Erythroblast (primary cell): ENCODE measurements around the gene PPP2R5C.

ENCODE experiments used
- GATA1 ChIP-seq: IDR thresholded peaks from 2 replicates; pipeline ENCODE4 v1.6.1; 2011; ENCODE audit warnings: low read depth, mild to moderate bottlenecking, control low read depth, low read length, moderate library complexity
- POLR2A ChIP-seq: IDR thresholded peaks from 2 replicates; pipeline ENCODE4 v1.6.1; 2011; ENCODE audit warnings: mild to moderate bottlenecking, low read length

DNA sequence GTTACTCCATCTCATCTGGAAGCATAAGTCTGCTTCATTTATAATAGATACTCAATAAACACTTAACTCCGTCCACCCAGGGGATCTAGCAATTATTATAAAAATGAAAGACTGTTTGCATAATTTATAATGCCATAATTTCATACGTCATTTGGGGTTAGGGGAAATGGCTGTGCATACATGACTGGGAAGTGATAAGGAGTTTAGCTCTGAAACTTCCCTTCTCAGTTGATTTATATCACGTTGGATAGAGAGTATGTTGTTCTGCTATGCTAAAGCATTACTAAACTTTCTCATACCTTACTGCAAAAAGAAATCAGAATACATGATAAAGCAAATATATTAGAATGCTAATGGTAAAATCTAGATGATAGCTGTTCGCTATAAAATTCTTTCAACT is 112.5 kb downstream of the PPP2R5C start:
- no peak for TF ChIP-seq POLR2A
- no peak for TF ChIP-seq GATA1
